SU-DHL-6 (cell line): ENCODE measurements around the gene PREX1.

Experiments used
- EZH2phosphoT487 ChIP-seq: fragments of 200-600 bp; sonication (generic), shearing (Covaris generic); conservative IDR thresholded peaks from 2 replicates; pipeline ENCODE4 v1.6.1; 2018; ENCODE audit warnings: mild to moderate bottlenecking, antibody characterized with exemption, low read length, moderate library complexity, mixed read lengths
- TF ChIP-seq, protein P1 (sequence below): fragments of 200-600 bp; sonication (generic); IDR thresholded peaks from one replicate; pipeline ENCODE4 v1.5.1; 2017; ENCODE audit warnings: antibody characterized with exemption, mild to moderate bottlenecking, low read length, moderate library complexity; ENCODE audit not compliant: insufficient read depth, poor library complexity, severe bottlenecking

DNA sequence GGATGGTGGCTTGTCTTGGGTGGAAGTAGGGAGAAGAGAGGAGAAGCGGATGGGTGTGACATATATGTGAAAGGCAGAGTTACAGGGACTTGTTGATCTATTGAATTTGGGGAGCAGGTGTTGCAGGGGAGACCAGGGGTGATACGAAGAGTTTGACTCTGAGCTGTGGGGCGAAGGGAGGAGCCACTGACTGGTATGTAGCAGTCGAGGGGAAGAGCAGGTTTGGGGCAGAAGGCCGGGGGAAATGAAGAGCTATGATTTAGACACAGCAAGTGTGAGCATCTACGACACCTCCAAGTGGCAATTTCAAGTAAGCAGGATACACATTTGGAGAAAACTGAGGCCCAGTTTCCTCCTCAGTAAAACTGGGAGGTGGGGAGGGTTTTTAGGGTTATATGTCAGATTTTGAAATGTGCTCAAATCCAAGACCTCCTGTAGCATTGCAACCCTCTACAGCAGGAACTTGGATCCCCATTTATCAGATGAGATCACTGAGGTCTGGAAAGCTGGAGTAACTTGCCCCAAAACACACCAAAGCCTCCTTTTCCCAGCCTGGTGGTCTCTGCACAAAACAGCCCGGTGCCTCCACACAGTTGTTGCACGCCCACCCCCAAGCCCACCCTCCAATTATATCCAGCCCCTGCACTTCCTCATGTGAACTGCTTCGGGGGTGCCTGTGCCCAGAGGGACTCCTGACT is 137.8 kb downstream of the PREX1 start:
- TF ChIP-seq, protein P1, sequence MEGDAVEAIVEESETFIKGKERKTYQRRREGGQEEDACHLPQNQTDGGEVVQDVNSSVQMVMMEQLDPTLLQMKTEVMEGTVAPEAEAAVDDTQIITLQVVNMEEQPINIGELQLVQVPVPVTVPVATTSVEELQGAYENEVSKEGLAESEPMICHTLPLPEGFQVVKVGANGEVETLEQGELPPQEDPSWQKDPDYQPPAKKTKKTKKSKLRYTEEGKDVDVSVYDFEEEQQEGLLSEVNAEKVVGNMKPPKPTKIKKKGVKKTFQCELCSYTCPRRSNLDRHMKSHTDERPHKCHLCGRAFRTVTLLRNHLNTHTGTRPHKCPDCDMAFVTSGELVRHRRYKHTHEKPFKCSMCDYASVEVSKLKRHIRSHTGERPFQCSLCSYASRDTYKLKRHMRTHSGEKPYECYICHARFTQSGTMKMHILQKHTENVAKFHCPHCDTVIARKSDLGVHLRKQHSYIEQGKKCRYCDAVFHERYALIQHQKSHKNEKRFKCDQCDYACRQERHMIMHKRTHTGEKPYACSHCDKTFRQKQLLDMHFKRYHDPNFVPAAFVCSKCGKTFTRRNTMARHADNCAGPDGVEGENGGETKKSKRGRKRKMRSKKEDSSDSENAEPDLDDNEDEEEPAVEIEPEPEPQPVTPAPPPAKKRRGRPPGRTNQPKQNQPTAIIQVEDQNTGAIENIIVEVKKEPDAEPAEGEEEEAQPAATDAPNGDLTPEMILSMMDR = no peak
- no peak for TF ChIP-seq EZH2phosphoT487
